ENCODE data around the gene EPG5.

Gene EPG5

GRCh38 chr18:45860492-45860891 is 106.6 kb downstream of the EPG5 start:
- TF ChIP-seq TEAD4 (IDR thresholded peaks at IDR 0.05) (no peak), USF1 (IDR thresholded peaks at IDR 0.05) (no peak)

- TF ChIP-seq EGR1 (IDR thresholded peaks at IDR 0.05) (no peak), NFIC (IDR thresholded peaks at IDR 0.05) (no peak), TCF12 (IDR thresholded peaks at IDR 0.05; ENCODE audit: low read depth) (no peak), USF1 (IDR thresholded peaks at IDR 0.05) (no peak), EP300 (IDR thresholded peaks at IDR 0.05; ENCODE audit: borderline replicate concordance) (no peak), RAD21 (IDR thresholded peaks at IDR 0.05; ENCODE audit: low read depth) (no peak), CEBPB (IDR thresholded peaks at IDR 0.05) (no peak), CREB1 (IDR thresholded peaks at IDR 0.05; ENCODE audit: low read depth) (no peak), ZBTB7A (IDR thresholded peaks at IDR 0.05; ENCODE audit: low read depth) (no peak), TEAD4 (IDR thresholded peaks at IDR 0.05) (no peak), FOXM1 (IDR thresholded peaks at IDR 0.05; ENCODE audit: borderline replicate concordance, low read depth) (no peak), YY1 (IDR thresholded peaks at IDR 0.05; ENCODE audit: low read depth) (no peak), REST (IDR thresholded peaks at IDR 0.05; ENCODE audit: low read depth) (no peak), MAX (IDR thresholded peaks at IDR 0.05) (no peak), TAF1 (IDR thresholded peaks at IDR 0.05; ENCODE audit: low read depth) (no peak)
Observed at GRCh38 chr18:45859334-45859733, 107.8 kb downstream of the EPG5 start.

GRCh38 chr18:45856531-45856930 is 110.6 kb downstream of the EPG5 start:
- no peak for TF ChIP-seq EGR1 (IDR thresholded peaks at IDR 0.05)
- TF ChIP-seq RAD21 (IDR thresholded peaks at IDR 0.05; ENCODE audit: low read depth), result no peak
- TF ChIP-seq REST (IDR thresholded peaks at IDR 0.05; ENCODE audit: low read depth), result no peak
- TF ChIP-seq CEBPB (IDR thresholded peaks at IDR 0.05), result no peak
- TF ChIP-seq YY1 (IDR thresholded peaks at IDR 0.05; ENCODE audit: low read depth), result no peak
- TF ChIP-seq ZBTB7A (IDR thresholded peaks at IDR 0.05; ENCODE audit: low read depth), result no peak
- no peak for TF ChIP-seq TEAD4 (IDR thresholded peaks at IDR 0.05)
- TF ChIP-seq USF1 (IDR thresholded peaks at IDR 0.05), result no peak
- no peak for TF ChIP-seq TCF12 (IDR thresholded peaks at IDR 0.05; ENCODE audit: low read depth)

GRCh38 chr18:45854036-45854586 is 113.0 kb downstream of the EPG5 start:
- TF ChIP-seq TCF12 (IDR thresholded peaks at IDR 0.05; ENCODE audit: low read depth) (no peak), FOXM1 (IDR thresholded peaks at IDR 0.05; ENCODE audit: borderline replicate concordance, low read depth) (no peak), REST (IDR thresholded peaks at IDR 0.05; ENCODE audit: low read depth) (no peak), ZBTB7A (IDR thresholded peaks at IDR 0.05; ENCODE audit: low read depth) (no peak), YY1 (IDR thresholded peaks at IDR 0.05; ENCODE audit: low read depth) (no peak), MAX (IDR thresholded peaks at IDR 0.05) (no peak), RAD21 (IDR thresholded peaks at IDR 0.05; ENCODE audit: low read depth) (no peak), EP300 (IDR thresholded peaks at IDR 0.05; ENCODE audit: borderline replicate concordance) (no peak), TEAD4 (IDR thresholded peaks at IDR 0.05) (no peak), NFIC (IDR thresholded peaks at IDR 0.05) (no peak), CREB1 (IDR thresholded peaks at IDR 0.05; ENCODE audit: low read depth) (no peak), EGR1 (IDR thresholded peaks at IDR 0.05) (no peak), TAF1 (IDR thresholded peaks at IDR 0.05; ENCODE audit: low read depth) (no peak), CEBPB (IDR thresholded peaks at IDR 0.05) (no peak), USF1 (IDR thresholded peaks at IDR 0.05) (no peak)
